ENCODE data around the gene SLC66A2. TPM values are rescaled to one million over a fixed set of nuclear protein-coding genes. Genes with fewer than 3 reads are reported as not detected.

The SLC66A2 gene
- total RNA-seq, 1 donor = 35.8 TPM

GRCh38 chr18:79971986-79972385 is 20.5 kb upstream of the SLC66A2 start:
- Histone ChIP-seq H3K4me2 (ENCODE audit: insufficient read depth, low read length) (no peak overlapping the region), H3K9me3 (ENCODE audit: low read depth, low read length) (no peaks in the 10 kb centered on the region), H3K4me1 (ENCODE audit: insufficient read depth, low read length) (no peaks in the 10 kb centered on the region), H3K27ac (ENCODE audit: low read depth, low read length) (no peak overlapping the region), H3K79me2 (ENCODE audit: insufficient read depth, low read length) (peaks cover 66% of the 10 kb centered on the region), H3K4me3 (ENCODE audit: insufficient read depth, low read length) (no peak overlapping the region), H4K20me1 (ENCODE audit: insufficient read depth, low read length) (peaks cover 50% of the 10 kb centered on the region), H2AFZ (ENCODE audit: low read length) (no peak overlapping the region), H3K27me3 (ENCODE audit: insufficient read depth, low read length) (no peaks in the 10 kb centered on the region), H3K36me3 (ENCODE audit: insufficient read depth, low read length) (peaks cover 74% of the 10 kb centered on the region)
- DNase-seq (ENCODE audit: insufficient read length, low spot score, missing footprints) = no peak
- no peak for TF ChIP-seq CTCF (IDR thresholded peaks at IDR 0.05; ENCODE audit: extremely low read depth, low read depth, low read length)

- no peak overlapping the region for H3K4me3 ChIP-seq (ENCODE audit: insufficient read depth, low read length)
- no peaks in the 10 kb centered on the region for H3K27me3 ChIP-seq (ENCODE audit: insufficient read depth, low read length)
- H3K27ac ChIP-seq (ENCODE audit: low read depth, low read length) = no peak overlapping the region
- no peaks in the 10 kb centered on the region for H3K4me1 ChIP-seq (ENCODE audit: insufficient read depth, low read length)
- H2AFZ ChIP-seq (ENCODE audit: low read length) = no peak overlapping the region
- DNase-seq (ENCODE audit: insufficient read length, low spot score, missing footprints) = no peak
- H3K9me3 ChIP-seq (ENCODE audit: low read depth, low read length) = no peaks in the 10 kb centered on the region
- peaks cover 45% of the 10 kb centered on the region for H4K20me1 ChIP-seq (ENCODE audit: insufficient read depth, low read length)
- TF ChIP-seq CTCF (IDR thresholded peaks at IDR 0.05; ENCODE audit: extremely low read depth, low read depth, low read length) = no peak
- no peak overlapping the region for H3K4me2 ChIP-seq (ENCODE audit: insufficient read depth, low read length)
- H3K36me3 ChIP-seq (ENCODE audit: insufficient read depth, low read length) = peaks cover 69% of the 10 kb centered on the region
- H3K79me2 ChIP-seq (ENCODE audit: insufficient read depth, low read length) = peaks cover 61% of the 10 kb centered on the region
Observed at GRCh38 chr18:79971211-79971952, 19.9 kb upstream of the SLC66A2 start.

GRCh38 chr18:79970419-79971133 is 19.1 kb upstream of the SLC66A2 start:
- Histone ChIP-seq H3K4me1 (ENCODE audit: insufficient read depth, low read length) (peaks cover 2% of the 10 kb centered on the region), H3K27me3 (ENCODE audit: insufficient read depth, low read length) (no peaks in the 10 kb centered on the region), H3K9me3 (ENCODE audit: low read depth, low read length) (no peaks in the 10 kb centered on the region), H2AFZ (ENCODE audit: low read length) (no peak overlapping the region), H3K4me2 (ENCODE audit: insufficient read depth, low read length) (no peak overlapping the region), H3K79me2 (ENCODE audit: insufficient read depth, low read length) (peaks cover 57% of the 10 kb centered on the region), H3K36me3 (ENCODE audit: insufficient read depth, low read length) (peaks cover 61% of the 10 kb centered on the region), H3K4me3 (ENCODE audit: insufficient read depth, low read length) (no peak overlapping the region), H3K27ac (ENCODE audit: low read depth, low read length) (no peak overlapping the region), H4K20me1 (ENCODE audit: insufficient read depth, low read length) (peaks cover 37% of the 10 kb centered on the region)
- no peak for TF ChIP-seq CTCF (IDR thresholded peaks at IDR 0.05; ENCODE audit: extremely low read depth, low read depth, low read length)
- no peak for DNase-seq (ENCODE audit: insufficient read length, low spot score, missing footprints)

Measured in osteoblast (primary cell).